IMR-90 (cell line): ENCODE data around the gene SLC5A3.

Experiments
- BHLHE40 ChIP-seq: fragments of 150-350 bp; IDR thresholded peaks from 2 replicates; pipeline ENCODE4 v1.6.1; 2016; ENCODE audit warnings: mild to moderate bottlenecking, low read depth, low read length
- CEBPB ChIP-seq: IDR thresholded peaks from 2 replicates; pipeline ENCODE4 v1.6.1; 2012; ENCODE audit warnings: low read depth, low read length, improper control_type of control experiment
- CHD1 ChIP-seq: IDR thresholded peaks from 2 replicates; pipeline ENCODE4 v1.6.1; 2012; ENCODE audit warnings: low read depth, low read length, improper control_type of control experiment
- MAFK ChIP-seq: IDR thresholded peaks from 2 replicates; pipeline ENCODE4 v1.6.1; 2012; ENCODE audit warnings: low read depth, low read length, improper control_type of control experiment
- POLR2A ChIP-seq: IDR thresholded peaks from 2 replicates; pipeline ENCODE4 v1.6.1; 2012; ENCODE audit warnings: mild to moderate bottlenecking, low read depth, low read length
- RAD21 ChIP-seq: IDR thresholded peaks from 2 replicates; pipeline ENCODE4 v1.6.1; 2012; ENCODE audit warnings: low read length, improper control_type of control experiment
- RCOR1 ChIP-seq: IDR thresholded peaks from 2 replicates; pipeline ENCODE4 v1.6.1; 2012; ENCODE audit warnings: mild to moderate bottlenecking, low read length, improper control_type of control experiment; ENCODE audit not compliant: insufficient replicate concordance
- SMC3 ChIP-seq: fragments of 150-350 bp; IDR thresholded peaks from 2 replicates; pipeline ENCODE4 v1.6.1; 2016; ENCODE audit warnings: low read depth, mild to moderate bottlenecking, antibody characterized with exemption, low read length, moderate library complexity
- TF ChIP-seq, protein P1 (sequence below): conservative IDR thresholded peaks from 2 replicates; pipeline ENCODE4 v1.5.1; 2012; ENCODE audit warnings: mild to moderate bottlenecking, low read depth, low read length, improper control_type of control experiment
- TF ChIP-seq, protein P2 (sequence below): fragments of 150-350 bp; IDR thresholded peaks from 2 replicates; pipeline ENCODE4 v1.6.1; 2016; ENCODE audit warnings: low read depth, mild to moderate bottlenecking, low read length, moderate library complexity, borderline replicate concordance

DNA sequence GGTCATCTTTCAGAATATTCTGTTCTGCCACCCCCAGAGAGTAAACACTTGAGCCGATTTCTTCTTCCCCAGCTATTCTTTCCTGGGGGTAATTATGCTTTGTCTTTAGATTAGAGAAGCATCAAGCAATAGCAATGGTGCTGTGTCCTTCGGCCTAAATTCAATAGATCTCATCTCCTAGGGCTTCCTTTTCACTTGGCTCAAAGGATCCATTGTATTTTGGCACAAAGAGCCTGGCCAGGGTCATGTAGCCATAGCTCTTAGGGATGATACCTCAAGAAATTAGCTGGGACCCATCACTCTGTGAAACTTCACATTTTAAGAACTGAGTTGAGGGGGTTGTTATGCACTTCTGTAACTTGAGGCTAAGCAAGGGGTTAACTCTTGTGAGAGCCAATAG lies 27.0 kb downstream of the SLC5A3 start:
- TF ChIP-seq POLR2A (no peak), SMC3 (no peak), CHD1 (no peak), BHLHE40 (no peak), RAD21 (no peak), MAFK (no peak), RCOR1 (no peak), CEBPB (no peak)
- TF ChIP-seq, protein P1, sequence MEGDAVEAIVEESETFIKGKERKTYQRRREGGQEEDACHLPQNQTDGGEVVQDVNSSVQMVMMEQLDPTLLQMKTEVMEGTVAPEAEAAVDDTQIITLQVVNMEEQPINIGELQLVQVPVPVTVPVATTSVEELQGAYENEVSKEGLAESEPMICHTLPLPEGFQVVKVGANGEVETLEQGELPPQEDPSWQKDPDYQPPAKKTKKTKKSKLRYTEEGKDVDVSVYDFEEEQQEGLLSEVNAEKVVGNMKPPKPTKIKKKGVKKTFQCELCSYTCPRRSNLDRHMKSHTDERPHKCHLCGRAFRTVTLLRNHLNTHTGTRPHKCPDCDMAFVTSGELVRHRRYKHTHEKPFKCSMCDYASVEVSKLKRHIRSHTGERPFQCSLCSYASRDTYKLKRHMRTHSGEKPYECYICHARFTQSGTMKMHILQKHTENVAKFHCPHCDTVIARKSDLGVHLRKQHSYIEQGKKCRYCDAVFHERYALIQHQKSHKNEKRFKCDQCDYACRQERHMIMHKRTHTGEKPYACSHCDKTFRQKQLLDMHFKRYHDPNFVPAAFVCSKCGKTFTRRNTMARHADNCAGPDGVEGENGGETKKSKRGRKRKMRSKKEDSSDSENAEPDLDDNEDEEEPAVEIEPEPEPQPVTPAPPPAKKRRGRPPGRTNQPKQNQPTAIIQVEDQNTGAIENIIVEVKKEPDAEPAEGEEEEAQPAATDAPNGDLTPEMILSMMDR: no peak
- TF ChIP-seq, protein P2, sequence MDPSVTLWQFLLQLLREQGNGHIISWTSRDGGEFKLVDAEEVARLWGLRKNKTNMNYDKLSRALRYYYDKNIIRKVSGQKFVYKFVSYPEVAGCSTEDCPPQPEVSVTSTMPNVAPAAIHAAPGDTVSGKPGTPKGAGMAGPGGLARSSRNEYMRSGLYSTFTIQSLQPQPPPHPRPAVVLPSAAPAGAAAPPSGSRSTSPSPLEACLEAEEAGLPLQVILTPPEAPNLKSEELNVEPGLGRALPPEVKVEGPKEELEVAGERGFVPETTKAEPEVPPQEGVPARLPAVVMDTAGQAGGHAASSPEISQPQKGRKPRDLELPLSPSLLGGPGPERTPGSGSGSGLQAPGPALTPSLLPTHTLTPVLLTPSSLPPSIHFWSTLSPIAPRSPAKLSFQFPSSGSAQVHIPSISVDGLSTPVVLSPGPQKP: no peak
